ENCODE data around the gene MYG1.
"Not testable (repeated sequence)": the region's sequence is repeated elsewhere in the genome, so short reads cannot be mapped to it uniquely, and the experiment has no call there.

DNA sequence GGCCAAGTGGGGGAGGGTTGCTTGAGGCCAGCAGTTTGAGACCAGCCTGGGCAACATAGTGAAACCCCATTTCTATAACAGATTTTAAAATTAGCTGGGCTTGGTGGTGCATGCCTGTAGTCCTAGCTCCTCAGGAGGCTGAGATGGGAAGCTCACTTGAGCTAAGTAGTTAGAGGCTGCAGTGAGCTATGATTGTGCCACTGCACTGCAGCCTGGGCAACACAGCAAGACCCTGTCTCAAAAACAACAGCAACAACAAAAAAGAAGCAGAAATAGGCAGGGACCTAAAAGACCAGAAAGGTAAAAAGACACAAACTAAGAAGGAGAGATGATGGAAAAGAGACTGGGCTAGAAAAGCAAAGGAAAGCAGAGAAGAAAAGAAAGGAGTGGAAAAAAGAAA is 32.8 kb downstream of the MYG1 start:
- TF ChIP-seq, protein P1, sequence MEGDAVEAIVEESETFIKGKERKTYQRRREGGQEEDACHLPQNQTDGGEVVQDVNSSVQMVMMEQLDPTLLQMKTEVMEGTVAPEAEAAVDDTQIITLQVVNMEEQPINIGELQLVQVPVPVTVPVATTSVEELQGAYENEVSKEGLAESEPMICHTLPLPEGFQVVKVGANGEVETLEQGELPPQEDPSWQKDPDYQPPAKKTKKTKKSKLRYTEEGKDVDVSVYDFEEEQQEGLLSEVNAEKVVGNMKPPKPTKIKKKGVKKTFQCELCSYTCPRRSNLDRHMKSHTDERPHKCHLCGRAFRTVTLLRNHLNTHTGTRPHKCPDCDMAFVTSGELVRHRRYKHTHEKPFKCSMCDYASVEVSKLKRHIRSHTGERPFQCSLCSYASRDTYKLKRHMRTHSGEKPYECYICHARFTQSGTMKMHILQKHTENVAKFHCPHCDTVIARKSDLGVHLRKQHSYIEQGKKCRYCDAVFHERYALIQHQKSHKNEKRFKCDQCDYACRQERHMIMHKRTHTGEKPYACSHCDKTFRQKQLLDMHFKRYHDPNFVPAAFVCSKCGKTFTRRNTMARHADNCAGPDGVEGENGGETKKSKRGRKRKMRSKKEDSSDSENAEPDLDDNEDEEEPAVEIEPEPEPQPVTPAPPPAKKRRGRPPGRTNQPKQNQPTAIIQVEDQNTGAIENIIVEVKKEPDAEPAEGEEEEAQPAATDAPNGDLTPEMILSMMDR (optimal IDR thresholded peaks at IDR 0.05 in 1 of 3, IDR thresholded peaks at IDR 0.05 in 1 of 3, conservative IDR thresholded peaks at IDR 0.05 in 1 of 3; ENCODE audit: extremely low read depth in 1 of 3, insufficient read depth in 2 of 3, low read length in 3 of 3), result not testable (repeated sequence)
- not testable (repeated sequence) for TF ChIP-seq EZH2 (IDR thresholded peaks at IDR 0.05; ENCODE audit: low read length)

All from keratinocyte (primary cell).